Natural killer cell (primary cell): Measurements from ENCODE around the gene MX2. TPM values are rescaled to one million over a fixed set of nuclear protein-coding genes. Genes with fewer than 3 reads are reported as not detected.
"Not testable (repeated sequence)": the region's sequence is repeated elsewhere in the genome, so short reads cannot be mapped to it uniquely, and the experiment has no call there.

Source experiments
- ATAC-seq, 3 donors: fragments of 150-1000 bp in 2 of 3; fragments of 200-7000 bp in 1 of 3; cut with Tn5 transposase; 1 replicate in 1 of 3; 2 replicates in 2 of 3; pipeline ENCODE4 v1.10.0; 2021; ENCODE audit warnings: mild to moderate bottlenecking in 2 of 3, moderate library complexity in 2 of 3
- DNase-seq, 2 donors: peaks; one replicate each; pipeline versions ENCODE4 v3.0.0 to v3.0.0-alpha.2; 2013 to 2021; ENCODE audit warnings: mixed read lengths in 1 of 2
- H3K27ac ChIP-seq: one replicate; pipeline ENCODE4 v1.5.1; 2013; ENCODE audit warnings: mild to moderate bottlenecking, low read length
- H3K27me3 ChIP-seq: one replicate; pipeline ENCODE4 v1.6.1; 2013; ENCODE audit warnings: low read length; ENCODE audit not compliant: control insufficient read depth, insufficient read depth
- H3K36me3 ChIP-seq: one replicate; pipeline ENCODE4 v1.6.1; 2013; ENCODE audit warnings: low read length; ENCODE audit not compliant: control insufficient read depth, insufficient read depth
- H3K4me1 ChIP-seq: one replicate; pipeline ENCODE4 v1.6.1; 2013; ENCODE audit warnings: low read length; ENCODE audit not compliant: control insufficient read depth, insufficient read depth
- H3K4me3 ChIP-seq: one replicate; pipeline ENCODE4 v1.5.1; 2013; ENCODE audit warnings: low read length
- H3K9me3 ChIP-seq: one replicate; pipeline ENCODE4 v1.6.1; 2013; ENCODE audit warnings: low read length; ENCODE audit not compliant: control insufficient read depth, insufficient read depth
- H3K27ac Mint-ChIP-seq, 2 donors: one replicate each; pipeline ENCODE4 v1.8.0; 2022; ENCODE audit warnings: mild to moderate bottlenecking in 2 of 2, mixed read lengths in 2 of 2, moderate library complexity in 1 of 2
- H3K27me3 Mint-ChIP-seq, 2 donors: one replicate each; pipeline ENCODE4 v1.8.0; 2022; ENCODE audit warnings: low read depth in 2 of 2, mixed read lengths in 2 of 2
- H3K36me3 Mint-ChIP-seq: one replicate; pipeline ENCODE4 v1.8.0; 2022; ENCODE audit warnings: mixed read lengths
- H3K4me1 Mint-ChIP-seq, 2 donors: one replicate each; pipeline ENCODE4 v1.8.0; 2022; ENCODE audit warnings: mixed read lengths in 2 of 2
- H3K4me3 Mint-ChIP-seq: one replicate; pipeline ENCODE4 v1.8.0; 2022; ENCODE audit warnings: mild to moderate bottlenecking, moderate library complexity, mixed read lengths
- H3K9me3 Mint-ChIP-seq, 2 donors: one replicate each; pipeline ENCODE4 v1.8.0; 2022; ENCODE audit warnings: mixed read lengths in 2 of 2
- WGBS: methylation state at CpG from one replicate; pipeline ENCODE4 v1.1.7; 2013; ENCODE audit warnings: missing lambda C conversion rate; ENCODE audit not compliant: insufficient coverage; 5-methylcytosine and 5-hydroxymethylcytosine counted together
- intact Hi-C: fragments of 100-400 bp; cut with micrococcal nuclease; formaldehyde crosslinking; loops from one replicate; pipeline ENCODE4 v1.14.2; 2022
- total RNA-seq, 4 donors: library from RNA; stranded (reverse); fragments of 120-200 nt in 1 of 4; gene quantifications; one replicate each; pipeline versions ENCODE4 v1.2.3 to v1.2.4, GENCODE V29; 2013 to 2022
- TF ChIP-seq, protein P1 (sequence below): fragments of 200-600 bp; IDR thresholded peaks from one replicate; pipeline ENCODE4 v1.8.0; 2022; ENCODE audit warnings: antibody characterized with exemption

Gene MX2
- total RNA-seq, 3 donors from 2014 or later (not counting 1 experiment from before 2014, with no cell fraction given) = 37.9 to 73.9 (median 42.6) TPM

DNA sequence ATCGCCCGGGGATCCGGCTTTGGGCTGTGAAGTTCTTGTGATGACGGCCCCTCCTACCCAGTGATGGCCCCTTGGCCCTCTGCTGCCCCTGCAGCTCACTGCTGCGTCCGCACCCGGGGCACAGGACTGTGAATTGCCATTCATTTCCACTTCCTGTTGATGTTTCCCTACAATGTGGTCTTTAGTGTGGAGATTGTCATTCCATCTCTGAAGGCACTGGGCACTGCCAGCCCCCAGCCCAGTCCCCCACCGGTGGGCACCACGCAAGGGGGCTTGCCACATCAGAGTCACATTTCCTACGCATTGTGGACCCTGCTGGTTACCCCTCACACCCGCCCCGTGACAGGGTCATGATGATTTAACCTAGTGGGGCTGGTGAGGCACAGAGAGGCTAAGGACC lies 2.5 kb upstream of the MX2 start:
- Histone ChIP-seq H3K27ac (no peak overlapping the region), H3K4me1 (peaks cover 33% of the 10 kb centered on the region), H3K4me3 (no peak overlapping the region), H3K9me3 (no peaks in the 10 kb centered on the region), H3K36me3 (no peaks in the 10 kb centered on the region), H3K27me3 (no peaks in the 10 kb centered on the region)
- H3K27me3 Mint-ChIP-seq = peaks cover 0 to 2% of the 10 kb centered on the region in 2 donors
- peaks cover 22 to 28% of the 10 kb centered on the region in 2 donors for H3K4me1 Mint-ChIP-seq
- no peaks in the 10 kb centered on the region for H3K9me3 Mint-ChIP-seq
- DNase-seq = no peak
- no peaks in the 10 kb centered on the region for H3K36me3 Mint-ChIP-seq
- TF ChIP-seq, protein P1, sequence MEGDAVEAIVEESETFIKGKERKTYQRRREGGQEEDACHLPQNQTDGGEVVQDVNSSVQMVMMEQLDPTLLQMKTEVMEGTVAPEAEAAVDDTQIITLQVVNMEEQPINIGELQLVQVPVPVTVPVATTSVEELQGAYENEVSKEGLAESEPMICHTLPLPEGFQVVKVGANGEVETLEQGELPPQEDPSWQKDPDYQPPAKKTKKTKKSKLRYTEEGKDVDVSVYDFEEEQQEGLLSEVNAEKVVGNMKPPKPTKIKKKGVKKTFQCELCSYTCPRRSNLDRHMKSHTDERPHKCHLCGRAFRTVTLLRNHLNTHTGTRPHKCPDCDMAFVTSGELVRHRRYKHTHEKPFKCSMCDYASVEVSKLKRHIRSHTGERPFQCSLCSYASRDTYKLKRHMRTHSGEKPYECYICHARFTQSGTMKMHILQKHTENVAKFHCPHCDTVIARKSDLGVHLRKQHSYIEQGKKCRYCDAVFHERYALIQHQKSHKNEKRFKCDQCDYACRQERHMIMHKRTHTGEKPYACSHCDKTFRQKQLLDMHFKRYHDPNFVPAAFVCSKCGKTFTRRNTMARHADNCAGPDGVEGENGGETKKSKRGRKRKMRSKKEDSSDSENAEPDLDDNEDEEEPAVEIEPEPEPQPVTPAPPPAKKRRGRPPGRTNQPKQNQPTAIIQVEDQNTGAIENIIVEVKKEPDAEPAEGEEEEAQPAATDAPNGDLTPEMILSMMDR = no peak
- WGBS = 93% methylated on average over 12 of the region's 12 CpGs
- ATAC-seq = no peak
- no peak overlapping the region for H3K4me3 Mint-ChIP-seq
- H3K27ac Mint-ChIP-seq = no peak overlapping the region
- intact Hi-C loops = no loop called here

DNA sequence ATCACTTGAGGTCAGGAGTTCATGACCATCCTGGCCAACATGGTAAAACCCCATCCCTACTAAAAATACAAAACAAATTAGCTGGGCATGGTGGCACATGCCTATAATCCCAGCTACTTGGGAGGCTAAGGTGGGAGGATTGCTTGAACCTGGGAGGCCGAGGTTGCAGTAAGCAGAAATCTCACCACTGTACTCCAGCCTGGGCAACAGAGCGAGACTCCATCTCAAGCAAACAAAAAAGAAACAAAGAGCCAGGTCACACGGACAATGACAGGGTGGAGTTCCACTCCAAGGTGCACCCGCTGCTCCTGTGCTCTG lies 2.1 kb upstream of the MX2 start:
- H3K4me3 ChIP-seq, DNase-seq, H3K9me3 Mint-ChIP-seq, H3K27me3 Mint-ChIP-seq, H3K27ac Mint-ChIP-seq, H3K9me3 ChIP-seq, ATAC-seq, H3K36me3 Mint-ChIP-seq, H3K27me3 ChIP-seq, H3K36me3 ChIP-seq, H3K27ac ChIP-seq, intact Hi-C loops: not testable (repeated sequence)
- 91% methylated on average over 4 of the region's 4 CpGs for WGBS
- peak overlapping the region; percentile 17 for H3K4me3 Mint-ChIP-seq
- H3K4me1 ChIP-seq = peaks cover 37% of the 10 kb centered on the region
- peaks cover 22 to 28% of the 10 kb centered on the region in 2 donors for H3K4me1 Mint-ChIP-seq

DNA sequence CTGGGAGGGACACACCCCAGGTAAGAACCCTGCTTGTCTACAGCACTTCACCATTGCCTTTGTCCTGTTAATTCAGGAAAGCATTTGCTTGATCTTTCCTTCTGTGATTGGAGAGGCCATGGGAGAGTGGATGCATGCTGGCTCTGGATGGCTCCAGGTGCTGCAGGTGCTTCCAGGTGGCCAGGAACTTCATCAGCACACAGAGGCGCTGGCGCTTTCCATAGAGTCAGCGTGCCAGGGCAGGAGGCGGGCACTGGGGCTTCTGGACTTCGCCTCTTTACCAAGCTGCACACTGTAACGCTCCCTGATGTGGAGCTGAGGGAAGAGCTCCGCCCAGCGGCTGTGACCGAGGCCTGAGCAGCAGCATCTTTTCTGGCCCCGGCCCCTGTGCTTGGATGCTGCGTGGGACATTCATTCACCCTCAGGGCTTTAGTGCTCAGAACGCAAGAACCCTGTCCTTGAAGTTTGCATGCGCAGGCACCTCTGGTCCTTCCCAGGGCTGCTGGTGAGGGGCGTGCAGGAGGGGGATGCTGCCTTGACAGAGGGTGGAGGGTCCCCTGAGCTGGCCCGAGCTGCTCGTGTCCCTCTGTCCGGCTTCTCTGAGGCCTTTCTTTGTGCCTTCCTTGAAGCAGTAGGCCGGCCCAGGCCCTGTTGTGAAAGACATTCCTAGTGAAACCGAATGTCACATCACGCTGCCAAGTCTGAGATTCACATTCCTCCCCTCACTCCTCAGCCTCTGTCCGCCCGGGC lies 1.6 kb upstream of the MX2 start:
- peaks cover 0 to 2% of the 10 kb centered on the region in 2 donors for H3K27me3 Mint-ChIP-seq
- peak overlapping the region; percentile 78 to 93 for H3K27ac Mint-ChIP-seq
- DNase-seq = no peak
- peaks cover 22 to 33% of the 10 kb centered on the region in 2 donors for H3K4me1 Mint-ChIP-seq
- 97% methylated on average over 20 of the region's 22 CpGs for WGBS
- TF ChIP-seq, protein P1 = no peak
- no peaks in the 10 kb centered on the region for H3K9me3 Mint-ChIP-seq
- no peak overlapping the region for H3K4me3 ChIP-seq
- H3K4me1 ChIP-seq = peaks cover 37% of the 10 kb centered on the region
- no peaks in the 10 kb centered on the region for H3K9me3 ChIP-seq
- intact Hi-C loops = no loop called here
- H3K36me3 ChIP-seq = no peaks in the 10 kb centered on the region
- H3K36me3 Mint-ChIP-seq = no peaks in the 10 kb centered on the region
- H3K4me3 Mint-ChIP-seq = peak overlapping the region; percentile 38
- no peaks in the 10 kb centered on the region for H3K27me3 ChIP-seq
- H3K27ac ChIP-seq = no peak overlapping the region
- ATAC-seq = no peak

DNA sequence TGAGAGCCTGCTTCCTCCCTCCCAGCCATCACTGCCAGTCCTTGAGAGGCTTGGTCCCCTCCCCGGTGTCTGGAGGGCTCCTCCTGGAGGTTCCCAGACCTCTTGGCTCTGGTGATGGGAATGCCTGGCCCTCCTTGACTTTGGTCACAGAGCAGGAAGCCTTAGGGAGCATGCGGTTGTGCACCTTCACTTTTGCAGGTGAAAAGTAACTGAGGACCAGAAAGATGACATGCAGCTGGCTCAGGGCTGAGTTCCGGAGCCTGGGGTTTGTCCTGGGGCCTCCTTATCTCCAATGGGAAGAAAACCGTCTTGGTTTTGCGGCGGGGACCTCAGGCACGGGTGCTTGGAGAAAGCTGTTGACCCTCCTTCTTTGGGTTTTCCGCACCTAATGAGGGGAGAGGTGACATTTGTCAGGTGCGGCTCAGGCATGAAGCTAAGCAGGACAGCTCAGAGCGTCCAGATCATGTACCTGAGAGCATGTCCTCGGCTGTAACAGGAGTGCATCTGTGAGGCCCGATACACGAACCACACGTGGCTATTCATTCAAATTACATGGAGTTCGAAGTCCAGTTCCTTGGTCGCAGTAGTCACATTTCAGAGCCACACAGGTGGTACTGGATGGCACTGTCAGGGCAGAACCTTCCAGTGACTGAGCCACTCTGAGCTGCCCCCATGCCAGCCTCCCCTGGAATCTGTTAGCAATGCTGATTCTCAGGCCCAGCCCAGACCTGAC lies 608 bp upstream of the MX2 start:
- H3K4me1 ChIP-seq = peaks cover 39% of the 10 kb centered on the region
- Mint-ChIP-seq H3K27me3 (no peaks in the 10 kb centered on the region), H3K36me3 (no peaks in the 10 kb centered on the region), H3K4me1 (peaks cover 22 to 34% of the 10 kb centered on the region in 2 donors), H3K9me3 (no peaks in the 10 kb centered on the region), H3K27ac (peak overlapping the region; percentile 93 to 95), H3K4me3 (peak overlapping the region; percentile 93)
- H3K27ac ChIP-seq = peak overlapping the region; percentile 96
- intact Hi-C loops = no loop called here
- H3K36me3 ChIP-seq = no peaks in the 10 kb centered on the region
- H3K27me3 ChIP-seq = no peaks in the 10 kb centered on the region
- DNase-seq (no peak), ATAC-seq (no peak)
- 93% methylated on average over 16 of the region's 16 CpGs for WGBS
- H3K4me3 ChIP-seq = peak overlapping the region; percentile 64
- H3K9me3 ChIP-seq = no peaks in the 10 kb centered on the region
- TF ChIP-seq, protein P1 = no peak
